ENCODE results near the gene KCNMA1.
A peak's percentile ranks its signal among the peaks of the same experiment; 100 is the strongest.

KCNMA1 gene

GRCh38 chr10:77306666-77307065, 330.9 kb downstream of the KCNMA1 start:
- TF ChIP-seq CTCF (IDR thresholded peaks at IDR 0.05; ENCODE audit: control insufficient read depth, insufficient read depth, low read depth, low read length, missing control alignments), result no peak
- DNase-seq (ENCODE audit: low read depth), result no peak
- H3K4me3 ChIP-seq (ENCODE audit: control insufficient read depth, low read depth, low read length), result no peak overlapping the region

GRCh38 chr10:77305650-77306632, 331.7 kb downstream of the KCNMA1 start:
- no peak for TF ChIP-seq CTCF (IDR thresholded peaks at IDR 0.05; ENCODE audit: control insufficient read depth, insufficient read depth, low read depth, low read length, missing control alignments)
- H3K4me3 ChIP-seq (ENCODE audit: control insufficient read depth, low read depth, low read length), result no peak overlapping the region
- no peak for DNase-seq (ENCODE audit: low read depth)

GRCh38 chr10:77304192-77304591, 333.4 kb downstream of the KCNMA1 start:
- no peak for DNase-seq (ENCODE audit: low read depth)
- TF ChIP-seq CTCF (IDR thresholded peaks at IDR 0.05; ENCODE audit: control insufficient read depth, insufficient read depth, low read depth, low read length, missing control alignments), result no peak
- H3K4me3 ChIP-seq (ENCODE audit: control insufficient read depth, low read depth, low read length), result no peak overlapping the region

GRCh38 chr10:77301305-77301730, 336.3 kb downstream of the KCNMA1 start:
- no peak for TF ChIP-seq CTCF (IDR thresholded peaks at IDR 0.05; ENCODE audit: control insufficient read depth, insufficient read depth, low read depth, low read length, missing control alignments)
- H3K4me3 ChIP-seq (ENCODE audit: control insufficient read depth, low read depth, low read length), result no peak overlapping the region
- peak; percentile 25 for DNase-seq (ENCODE audit: low read depth)

- DNase-seq (ENCODE audit: low read depth), result no peak
- H3K4me3 ChIP-seq (ENCODE audit: control insufficient read depth, low read depth, low read length), result no peak overlapping the region
- no peak for TF ChIP-seq CTCF (IDR thresholded peaks at IDR 0.05; ENCODE audit: control insufficient read depth, insufficient read depth, low read depth, low read length, missing control alignments)
Measured at GRCh38 chr10:77300682-77301302, 336.8 kb downstream of the KCNMA1 start.

GRCh38 chr10:77299320-77299719, 338.3 kb downstream of the KCNMA1 start:
- DNase-seq (ENCODE audit: low read depth), result no peak
- no peak for TF ChIP-seq CTCF (IDR thresholded peaks at IDR 0.05; ENCODE audit: control insufficient read depth, insufficient read depth, low read depth, low read length, missing control alignments)

More at GRCh38 chr10:77299320-77299719, 338.3 kb downstream of the KCNMA1 start:
- no peak overlapping the region for H3K4me3 ChIP-seq (ENCODE audit: control insufficient read depth, low read depth, low read length)
